Superior temporal gyrus (tissue), 1 donor: ENCODE data around the gene ESF1.
"Not testable (repeated sequence)": the region's sequence is repeated elsewhere in the genome, so short reads cannot be mapped to it uniquely, and the experiment has no call there.

ENCODE experiments used
- DNase-seq: peaks from one replicate; pipeline ENCODE4 v3.0.0-alpha.2; 2016; ENCODE audit errors: extremely low spot score

Gene ESF1

DNA sequence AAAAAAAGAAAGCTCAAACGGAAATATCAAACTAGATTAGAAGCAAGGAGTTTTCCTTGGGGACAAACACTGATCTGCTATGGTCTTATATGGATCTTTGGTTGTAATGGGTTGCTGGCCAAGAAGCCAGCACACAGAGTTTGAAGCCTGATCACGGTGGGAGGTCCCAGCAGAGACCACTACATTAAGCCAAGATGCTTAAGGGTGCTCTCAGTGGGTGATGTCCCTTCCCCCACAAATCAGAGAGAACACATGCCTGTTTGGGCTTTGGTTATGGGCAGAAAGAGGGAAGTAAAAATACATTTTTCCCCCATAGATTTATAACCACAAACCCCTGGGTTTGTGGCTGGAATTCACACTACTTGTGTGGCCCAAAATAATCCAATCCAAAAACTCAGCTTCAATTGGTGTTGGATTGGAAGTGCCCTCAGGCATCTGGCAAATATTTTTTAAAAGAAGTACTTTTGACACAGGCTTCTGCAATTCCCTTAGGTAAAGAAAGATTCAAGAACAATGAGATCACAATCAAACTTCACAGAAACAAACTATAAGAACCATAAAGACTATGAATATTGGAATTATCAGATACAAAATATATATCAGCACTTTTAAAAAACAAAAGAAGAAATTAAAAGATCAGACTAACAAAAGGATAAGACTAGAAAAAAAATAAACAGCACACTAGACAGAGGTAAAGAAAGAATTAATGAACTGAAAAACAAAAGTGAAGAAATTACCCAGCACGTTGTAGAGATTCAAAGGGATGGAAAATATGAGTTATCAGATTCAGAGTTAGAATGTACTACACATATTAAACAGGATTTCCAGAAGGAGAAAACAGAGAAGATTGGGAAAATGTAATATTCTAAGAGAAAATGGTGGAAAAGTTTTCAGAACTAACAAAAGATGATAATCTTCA lies 44.7 kb downstream of the ESF1 start:
- DNase-seq: no peak

DNA sequence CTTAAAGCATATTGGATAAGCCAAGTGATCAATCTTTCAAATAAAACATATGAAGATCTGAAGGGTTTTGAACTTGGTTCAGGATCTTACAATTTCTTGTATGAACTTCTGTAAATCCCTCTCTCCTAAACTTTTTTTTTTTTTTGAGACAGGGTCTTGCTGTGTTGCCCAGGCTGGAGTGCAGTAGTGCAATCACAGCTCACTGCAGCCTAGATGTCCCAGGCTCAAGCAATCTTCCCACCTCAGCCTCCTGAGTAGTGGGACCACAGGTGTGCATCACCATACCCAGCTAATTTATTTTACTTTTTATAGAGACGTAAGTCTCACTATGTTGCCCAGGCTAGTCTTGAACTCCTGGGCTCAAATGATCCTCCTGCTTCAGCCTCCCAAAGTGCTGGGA lies 46.5 kb downstream of the ESF1 start:
- DNase-seq: not testable (repeated sequence)

DNA sequence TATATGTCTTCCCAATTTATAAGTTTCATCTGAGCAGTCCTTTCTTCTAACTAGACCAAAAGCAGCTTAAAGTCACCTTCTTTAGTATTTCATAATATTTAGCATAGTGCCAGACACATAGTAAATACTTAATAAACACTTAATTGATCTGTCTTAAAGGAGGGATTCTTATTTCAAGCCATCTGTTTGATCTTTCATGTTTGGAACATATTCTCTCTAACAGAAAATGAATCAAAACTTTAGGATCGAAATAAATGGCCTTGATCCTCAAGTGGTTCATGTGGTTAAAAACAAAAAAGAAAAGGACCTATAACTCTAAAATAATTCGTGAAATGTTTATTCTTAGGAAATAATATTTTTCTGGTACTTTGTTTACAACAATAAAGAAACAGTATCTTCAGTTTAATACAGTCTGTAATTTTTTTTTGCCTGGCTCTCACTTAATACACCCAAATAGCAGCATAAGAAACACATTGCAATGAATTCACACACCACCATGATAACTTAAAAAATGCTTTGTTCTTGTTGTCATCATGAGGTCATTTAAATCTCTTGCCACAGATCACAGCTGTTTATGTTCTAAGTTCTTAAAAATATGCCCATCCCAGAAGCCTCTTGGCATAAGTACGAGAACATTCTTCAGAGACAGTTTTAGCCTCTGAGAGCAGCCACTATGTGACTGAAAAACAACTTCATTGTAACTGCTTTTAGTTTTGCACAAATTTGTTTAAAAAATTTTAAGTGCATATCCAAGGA lies 48.1 kb downstream of the ESF1 start:
- no peak for DNase-seq

DNA sequence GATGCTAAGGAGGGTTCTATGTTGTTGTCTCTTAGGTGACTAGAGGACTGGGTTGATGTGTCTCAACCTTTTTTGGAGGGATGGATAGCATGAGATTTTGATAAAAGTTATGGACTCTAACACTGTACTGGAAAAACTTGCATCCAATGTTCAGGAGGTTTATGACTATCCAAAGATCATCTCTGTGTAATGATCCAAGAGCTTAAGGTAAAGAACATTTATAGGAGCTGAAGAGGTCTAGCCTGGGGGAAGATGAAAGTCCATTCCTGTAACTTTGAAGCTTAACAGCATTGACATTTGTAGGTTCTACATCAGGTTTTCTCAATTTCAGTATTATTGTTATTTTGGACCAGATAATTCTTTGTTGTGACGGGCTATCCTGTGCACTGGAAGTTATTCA lies 48.9 kb downstream of the ESF1 start:
- no peak for DNase-seq

DNA sequence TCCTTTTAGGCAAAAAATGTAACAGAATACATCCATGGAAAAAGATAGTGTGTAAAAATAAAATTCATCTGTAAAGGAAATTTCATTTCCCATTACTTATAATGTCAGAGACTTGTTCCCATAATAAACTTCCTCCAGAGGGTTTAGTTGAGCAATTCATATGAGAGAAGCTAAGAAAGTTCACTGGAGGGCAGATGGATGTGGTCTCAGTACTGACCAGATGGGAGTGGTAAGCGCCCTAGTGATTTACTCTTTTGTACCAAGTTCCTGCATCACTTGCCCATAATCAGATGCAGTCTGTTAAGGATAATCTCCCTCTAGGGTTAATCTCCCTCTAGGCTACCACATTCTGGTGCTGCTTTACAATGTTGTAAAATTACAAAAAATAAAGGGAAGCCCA lies 61.7 kb downstream of the ESF1 start:
- DNase-seq: no peak

DNA sequence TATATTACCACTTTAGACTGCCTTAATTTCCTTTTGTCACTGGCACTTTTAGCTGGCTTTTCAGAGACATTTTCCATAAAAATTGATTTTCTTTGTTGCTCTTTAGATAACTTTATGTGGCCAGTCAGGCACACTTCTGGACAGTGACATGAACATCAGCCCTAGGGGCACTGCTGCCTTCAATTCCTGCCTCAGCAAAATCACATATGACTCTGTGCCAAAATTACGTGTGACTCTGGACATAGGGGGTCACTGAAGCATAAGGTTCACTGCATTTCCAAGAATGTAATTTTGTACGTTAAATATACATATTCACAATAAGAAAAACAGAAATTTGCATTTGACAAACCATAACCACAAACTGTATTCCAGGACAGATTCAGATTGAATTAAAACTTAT lies 66.5 kb downstream of the ESF1 start:
- no peak for DNase-seq

DNA sequence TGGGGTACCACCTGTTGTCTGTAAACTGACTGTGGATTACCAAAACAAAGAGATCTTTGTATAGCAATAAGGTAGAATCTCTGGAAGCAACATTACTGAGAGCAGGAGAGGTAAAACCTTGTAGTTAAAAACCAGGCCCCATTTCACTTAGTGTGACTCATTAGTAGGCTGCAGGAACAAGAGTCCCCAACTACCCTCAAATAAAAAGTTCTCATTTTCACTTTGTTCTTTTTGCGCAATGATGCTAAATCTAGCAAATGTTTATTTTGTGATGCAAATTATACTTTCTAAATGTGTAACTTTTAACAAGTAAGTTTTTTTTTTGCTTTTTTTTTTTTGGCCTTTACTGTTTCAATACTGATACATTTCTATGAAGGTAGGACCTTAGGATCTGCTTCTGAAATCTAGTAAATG lies 67.1 kb downstream of the ESF1 start:
- no peak for DNase-seq

DNA sequence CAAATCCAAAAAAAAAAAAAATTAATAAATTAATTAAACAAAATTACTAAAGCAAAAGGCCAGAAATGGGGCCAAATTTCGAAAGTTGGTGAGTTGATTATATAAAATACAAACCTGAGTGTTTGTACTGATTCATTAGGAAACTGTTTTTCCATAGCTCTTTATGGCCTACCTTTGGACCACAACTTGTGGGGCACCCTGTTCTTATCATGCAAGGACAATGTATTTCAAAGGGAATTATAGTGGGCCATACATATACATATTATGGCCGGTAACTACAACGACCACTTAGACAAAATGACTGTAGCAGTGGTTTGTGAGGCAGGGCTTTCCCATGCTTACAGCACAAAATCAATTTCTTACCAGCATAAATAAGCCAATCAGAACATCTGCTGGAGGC lies 69.5 kb downstream of the ESF1 start:
- no peak for DNase-seq

DNA sequence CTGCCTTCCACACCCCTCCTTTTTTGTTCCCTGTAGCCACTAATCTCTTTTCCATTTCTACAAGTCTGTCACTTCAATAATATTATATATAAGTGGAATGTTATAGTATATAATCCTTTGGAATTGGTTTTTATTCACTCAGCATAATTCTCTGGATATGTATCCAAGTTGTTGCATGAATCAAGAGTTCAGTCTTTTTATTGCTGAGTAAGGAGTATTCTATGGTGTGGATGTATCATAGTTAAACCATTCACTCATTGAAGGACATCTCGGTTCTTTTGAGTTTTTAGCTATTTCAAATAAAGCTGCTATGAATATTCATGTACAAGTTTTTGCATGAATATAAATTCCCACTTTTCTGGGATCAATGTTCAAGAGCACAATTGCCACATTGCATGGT lies 76.5 kb downstream of the ESF1 start:
- DNase-seq: no peak

DNA sequence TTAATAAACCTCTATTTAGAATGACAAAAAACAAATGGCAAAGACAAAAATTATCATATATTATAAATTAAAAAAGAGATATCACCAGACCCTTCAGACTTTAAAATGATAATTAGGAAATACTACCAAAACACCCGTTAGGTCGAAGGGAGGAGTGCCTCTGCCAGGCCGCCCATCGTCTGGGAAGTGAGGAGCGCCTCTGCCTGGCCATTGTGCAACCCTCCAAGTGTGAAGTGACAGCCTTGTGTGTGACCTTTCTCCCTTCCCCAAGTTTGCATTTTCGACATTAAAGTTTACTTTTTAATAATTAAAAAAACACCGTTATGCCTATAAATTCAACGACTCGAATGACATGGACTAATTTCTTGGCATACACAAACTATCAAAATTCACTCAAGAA lies 81.5 kb downstream of the ESF1 start:
- DNase-seq: no peak

DNA sequence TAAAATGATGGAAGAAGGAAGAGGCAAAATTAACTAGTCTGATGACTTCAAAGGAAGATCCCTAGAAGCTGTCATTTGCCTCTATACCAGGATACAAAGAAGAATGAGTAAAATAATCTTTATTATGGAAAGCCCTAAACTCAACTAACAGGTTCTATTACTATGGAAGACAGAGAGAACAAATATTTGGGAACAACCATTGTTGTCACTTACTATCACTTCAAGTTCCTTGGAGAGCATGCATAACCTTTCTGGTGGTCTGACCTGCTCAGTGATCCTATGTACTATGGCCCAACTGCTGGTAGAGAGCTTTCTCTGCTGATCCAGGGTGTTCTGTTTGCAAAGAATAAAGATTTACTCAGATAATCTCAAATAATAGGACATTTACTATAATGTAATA lies 83.2 kb downstream of the ESF1 start:
- no peak for DNase-seq

DNA sequence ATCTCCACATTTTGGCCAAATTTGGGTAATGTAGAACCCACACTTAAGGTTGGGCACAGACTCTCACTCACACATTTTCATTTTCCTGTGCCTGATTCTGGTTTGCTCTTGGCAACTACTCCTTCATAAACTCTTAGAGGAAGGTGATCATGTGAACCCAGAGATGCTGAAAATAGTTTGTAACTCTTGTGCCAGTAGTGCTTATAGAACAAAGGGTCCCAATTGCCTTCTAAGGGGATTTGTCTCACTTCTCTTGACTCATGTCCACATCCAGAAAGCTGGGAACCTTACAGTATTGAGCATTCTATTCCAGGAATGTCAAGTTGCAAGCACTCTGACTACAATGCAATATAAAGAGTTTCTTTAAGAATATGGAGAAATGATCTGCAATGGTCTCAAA lies 84.0 kb downstream of the ESF1 start:
- DNase-seq: no peak

DNA sequence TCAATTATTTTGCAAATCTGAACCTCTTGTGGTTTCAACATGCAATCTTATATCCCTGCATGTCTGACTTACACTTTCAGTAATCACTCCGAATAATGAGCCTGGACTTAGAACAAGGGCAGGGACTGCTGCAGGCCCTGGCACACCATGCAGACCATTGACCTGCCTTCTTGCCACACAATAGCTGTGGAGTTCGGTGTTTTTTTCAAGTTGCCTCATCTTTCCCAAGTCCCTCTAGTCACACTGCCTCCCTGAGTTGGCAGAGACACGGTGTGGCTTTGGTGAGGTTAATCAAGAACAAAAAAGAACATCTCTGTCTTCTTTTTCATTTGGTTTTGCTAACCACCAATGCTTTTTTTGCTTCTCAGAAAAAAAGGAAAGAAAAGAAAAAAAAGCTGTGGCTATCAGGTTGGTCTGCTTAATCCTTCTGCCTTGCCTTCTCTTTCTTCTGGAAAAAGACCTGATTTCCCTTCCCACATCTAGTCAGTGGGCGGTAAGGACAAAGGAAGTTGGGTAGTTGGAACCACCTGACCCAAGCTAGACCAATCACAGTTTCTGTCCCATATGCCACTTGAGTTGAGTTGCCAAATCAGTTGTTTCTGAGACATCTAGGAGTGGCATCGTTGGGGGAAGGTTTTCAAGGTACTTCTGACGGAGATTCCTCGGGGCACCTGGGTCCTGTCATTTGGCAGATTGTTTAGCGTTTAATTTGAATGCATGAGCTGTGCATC lies 90.1 kb downstream of the ESF1 start:
- no peak for DNase-seq

DNA sequence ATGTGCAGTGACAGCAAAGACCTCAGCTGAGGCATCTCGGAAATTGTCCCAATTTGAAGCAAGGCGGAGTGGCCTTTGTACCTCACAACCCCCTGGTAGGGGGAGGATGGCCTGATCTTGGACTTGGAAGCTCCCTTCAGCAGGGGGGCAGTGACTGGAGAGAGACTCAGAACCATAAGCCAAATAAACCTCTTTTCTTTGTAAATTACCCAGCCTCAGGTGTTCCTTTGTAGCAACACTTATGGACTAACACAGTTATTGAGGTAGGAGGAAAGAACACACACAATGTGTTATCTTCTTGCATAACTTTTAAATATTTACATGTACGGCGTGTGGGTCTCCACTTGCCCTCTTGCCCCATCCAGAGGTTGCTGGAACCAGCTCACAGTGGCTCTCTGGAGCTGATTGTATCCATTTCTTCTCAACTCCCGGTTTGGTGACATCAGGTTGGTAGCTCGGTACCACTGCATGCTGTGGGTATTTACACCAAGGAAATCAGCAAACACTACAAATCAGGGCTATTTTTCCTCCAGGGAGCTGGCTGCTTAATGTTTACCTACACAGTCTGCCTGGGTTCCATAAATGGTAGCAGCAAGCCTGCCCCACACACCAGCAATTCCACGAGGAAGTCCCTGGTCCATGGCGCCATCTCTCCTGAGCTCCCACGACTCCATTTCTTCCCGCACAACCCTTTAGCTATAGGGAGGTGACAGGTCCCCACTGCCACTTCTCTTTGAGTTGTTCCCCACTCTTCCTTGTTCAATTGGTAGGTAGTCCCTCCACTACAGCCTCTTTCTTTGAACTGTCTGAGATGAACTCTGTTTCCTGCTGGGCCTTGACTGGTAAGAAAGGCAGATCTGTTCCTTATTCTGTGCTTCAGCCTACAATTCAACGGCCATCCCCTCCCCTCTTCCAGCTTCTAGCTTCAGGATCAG lies 91.7 kb downstream of the ESF1 start:
- DNase-seq: no peak

DNA sequence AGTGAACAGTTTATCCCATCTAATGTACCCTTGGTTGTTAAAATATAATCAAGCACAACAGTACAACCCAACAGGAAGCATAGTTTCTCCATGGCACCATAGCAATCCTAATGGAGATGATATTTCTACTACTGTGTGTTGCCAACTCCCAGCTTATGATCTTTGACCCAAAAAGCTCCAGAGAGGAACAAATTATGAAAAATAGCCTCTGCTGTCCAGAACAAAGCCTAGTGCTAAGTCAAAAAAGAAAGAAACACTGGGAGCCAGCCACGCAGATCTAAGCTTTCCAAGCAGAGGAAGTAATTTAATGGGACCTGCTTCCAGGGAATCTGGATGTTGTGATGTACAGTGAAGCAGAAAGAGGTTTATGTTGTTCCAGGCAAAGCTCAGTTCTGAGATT lies 93.8 kb downstream of the ESF1 start:
- no peak for DNase-seq

DNA sequence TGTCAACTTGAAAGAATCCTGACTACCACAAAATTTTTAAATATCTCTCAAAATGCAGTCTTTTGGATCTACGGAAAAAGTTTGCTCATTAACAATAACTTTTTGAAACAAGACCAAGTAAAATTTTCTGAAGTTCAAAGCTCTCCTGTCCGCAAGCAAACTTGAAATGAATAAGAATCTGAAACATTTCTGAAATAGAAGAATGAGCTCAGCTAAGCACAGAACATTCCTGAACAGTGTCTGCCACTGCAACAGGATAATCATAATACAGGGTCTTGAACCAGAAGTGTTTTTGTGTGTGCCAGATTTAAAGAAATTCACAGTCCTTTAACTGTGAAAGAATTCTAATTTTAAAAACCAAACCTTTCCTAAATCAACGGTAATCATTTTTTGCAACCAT lies 96.9 kb downstream of the ESF1 start:
- no peak for DNase-seq

DNA sequence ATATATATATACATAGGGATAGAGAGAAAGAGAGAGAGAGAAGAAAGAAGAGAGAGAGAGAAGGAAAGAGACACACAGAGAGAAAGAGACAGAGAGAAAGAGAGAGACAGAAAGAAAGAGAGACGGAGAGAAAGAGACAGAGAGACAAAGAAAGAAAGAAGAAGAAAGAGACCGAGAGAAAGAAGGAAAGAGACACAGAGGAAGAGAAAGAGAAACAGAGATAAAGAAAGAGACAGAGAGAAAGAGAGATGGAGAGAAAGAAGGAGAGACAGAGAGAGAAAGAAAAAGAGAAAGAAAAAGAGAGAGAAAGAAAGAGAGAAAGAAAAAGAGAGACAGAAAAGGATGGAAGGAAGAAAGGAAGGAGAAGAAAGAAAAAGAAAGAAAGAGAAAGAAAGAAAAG lies 99.1 kb downstream of the ESF1 start:
- no peak for DNase-seq

DNA sequence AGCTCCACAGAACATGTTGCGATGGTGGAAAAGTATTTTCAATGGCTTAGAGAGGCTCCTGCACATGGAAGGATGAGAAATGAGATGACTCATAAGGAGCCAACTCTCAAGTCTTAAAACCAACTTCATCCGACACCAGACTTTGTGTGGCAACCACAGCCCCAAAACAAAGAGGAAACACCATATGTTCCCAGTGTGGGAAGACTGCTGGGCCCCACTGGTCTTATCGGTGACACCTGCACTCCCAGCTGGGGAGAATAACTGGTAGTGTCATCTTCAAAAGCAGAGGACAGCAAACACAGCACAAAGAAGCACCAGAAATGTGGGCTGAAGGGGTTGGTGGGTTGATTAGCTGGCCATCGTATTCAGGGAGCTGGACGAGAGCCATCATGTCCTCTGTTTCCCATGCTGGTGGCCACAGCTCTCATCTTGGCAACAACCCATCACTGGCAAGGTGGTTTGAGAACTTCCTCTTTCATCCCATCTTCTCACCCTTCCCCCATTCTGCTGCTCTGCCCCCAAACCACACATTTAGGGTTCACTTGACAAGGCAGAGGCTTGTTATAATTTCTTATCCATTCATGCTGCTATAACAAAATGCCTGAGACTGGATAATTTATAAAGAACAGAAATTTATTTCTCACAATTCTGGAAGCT lies 100.0 kb downstream of the ESF1 start:
- DNase-seq: no peak

DNA sequence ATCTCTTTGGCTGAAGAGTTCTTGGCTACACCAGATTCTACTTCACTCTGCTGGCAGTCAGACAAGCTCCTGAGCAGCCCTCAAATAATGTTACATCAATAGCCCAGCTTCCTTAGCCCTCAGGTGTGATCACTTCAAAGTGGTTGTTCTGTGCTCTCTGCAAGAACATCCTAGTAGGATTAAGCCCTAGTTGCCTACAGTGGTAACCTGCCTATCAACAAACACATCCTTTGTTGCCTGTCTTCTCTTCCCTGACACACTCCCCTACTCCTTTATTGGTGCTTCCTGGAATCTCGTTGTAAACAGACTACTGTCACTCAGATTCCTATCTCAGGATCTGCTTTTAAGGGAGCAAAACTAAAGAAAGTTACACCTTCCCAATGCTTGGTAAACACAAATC lies 100.9 kb downstream of the ESF1 start:
- DNase-seq: no peak

DNA sequence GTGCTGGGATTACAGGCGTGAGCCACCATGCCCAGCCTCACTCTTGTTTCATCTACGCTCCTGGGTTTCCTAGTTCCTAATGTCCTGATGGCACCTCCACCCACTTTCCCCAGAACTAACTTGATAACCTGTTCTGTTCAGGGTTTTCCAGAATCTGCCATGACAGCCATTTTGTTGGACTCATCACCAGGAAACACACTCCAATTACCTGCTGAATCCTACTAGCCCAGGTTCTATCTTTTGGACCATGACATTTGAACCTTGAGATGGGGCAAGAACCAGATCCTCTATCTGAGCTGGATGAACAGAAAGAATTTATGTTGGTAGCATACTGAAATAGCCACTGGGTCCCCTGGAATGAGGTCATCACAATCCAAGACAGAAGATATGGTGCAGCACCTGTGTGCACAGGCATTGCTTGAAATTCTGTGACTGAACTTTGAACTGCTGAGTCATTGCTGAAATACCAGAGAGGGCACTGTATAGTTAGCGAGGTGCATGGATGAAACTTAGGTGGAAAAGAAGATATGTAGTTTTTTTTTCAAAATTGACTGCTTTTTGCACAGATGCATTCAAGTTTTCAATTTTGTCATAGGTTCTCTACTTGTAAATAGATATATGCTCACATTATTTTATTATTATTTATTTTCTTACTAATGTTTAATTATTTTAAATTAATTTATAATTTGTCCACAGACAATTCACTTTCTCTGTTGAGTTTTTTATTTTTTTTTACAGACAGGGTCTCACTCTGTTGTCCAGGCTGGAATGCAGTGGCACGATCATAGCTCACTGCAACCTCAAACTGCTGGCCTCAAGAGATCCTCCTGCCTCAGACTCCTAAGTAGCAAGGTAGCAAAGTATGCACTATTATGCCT lies 103.2 kb downstream of the ESF1 start:
- no peak for DNase-seq
